Mucosa of stomach (tissue), 1 donor: ENCODE results near the gene TACO1.

Experiments used
- H3K27me3 ChIP-seq: one replicate; pipeline ENCODE4 v1.7.0; 2013; ENCODE audit warnings: mild to moderate bottlenecking, low read length; ENCODE audit not compliant: control insufficient read depth, insufficient read depth
- H3K36me3 ChIP-seq: one replicate; pipeline ENCODE4 v1.7.0; 2013; ENCODE audit warnings: low read length; ENCODE audit not compliant: control insufficient read depth, insufficient read depth
- H3K4me1 ChIP-seq: one replicate; pipeline ENCODE4 v1.7.0; 2013; ENCODE audit warnings: mild to moderate bottlenecking, low read length; ENCODE audit not compliant: control insufficient read depth, insufficient read depth
- H3K4me3 ChIP-seq: one replicate; pipeline ENCODE4 v1.7.0; 2013; ENCODE audit warnings: low read length
- H3K9ac ChIP-seq: one replicate; pipeline ENCODE4 v1.7.0; 2013; ENCODE audit warnings: mild to moderate bottlenecking, low read length, moderate library complexity
- H3K9me3 ChIP-seq: one replicate; pipeline ENCODE4 v1.7.0; 2013; ENCODE audit warnings: mild to moderate bottlenecking, low read length, moderate library complexity; ENCODE audit not compliant: control insufficient read depth
- donor health status: Pancreatic carcinoma.

TACO1 gene

GRCh38 chr17:63609816-63610573, 9.3 kb downstream of the TACO1 start:
- peaks cover 6% of the 10 kb centered on the region for H3K36me3 ChIP-seq
- H3K4me1 ChIP-seq: no peaks in the 10 kb centered on the region
- no peaks in the 10 kb centered on the region for H3K9me3 ChIP-seq
- no peak overlapping the region for H3K9ac ChIP-seq
- H3K4me3 ChIP-seq: no peak overlapping the region
- H3K27me3 ChIP-seq: no peaks in the 10 kb centered on the region

- H3K9me3 ChIP-seq: no peaks in the 10 kb centered on the region
- no peaks in the 10 kb centered on the region for H3K27me3 ChIP-seq
- no peak overlapping the region for H3K9ac ChIP-seq
- no peaks in the 10 kb centered on the region for H3K4me1 ChIP-seq
- no peak overlapping the region for H3K4me3 ChIP-seq
- peaks cover 5% of the 10 kb centered on the region for H3K36me3 ChIP-seq
Observed at GRCh38 chr17:63610854-63611253, 10.2 kb downstream of the TACO1 start.

GRCh38 chr17:63611354-63611753, 10.7 kb downstream of the TACO1 start:
- Histone ChIP-seq H3K4me1 (no peaks in the 10 kb centered on the region), H3K9me3 (no peaks in the 10 kb centered on the region), H3K27me3 (no peaks in the 10 kb centered on the region), H3K36me3 (no peaks in the 10 kb centered on the region), H3K4me3 (no peak overlapping the region), H3K9ac (no peak overlapping the region)

- Histone ChIP-seq H3K9ac (no peak overlapping the region), H3K4me3 (no peak overlapping the region), H3K4me1 (no peaks in the 10 kb centered on the region), H3K9me3 (no peaks in the 10 kb centered on the region), H3K27me3 (no peaks in the 10 kb centered on the region), H3K36me3 (no peaks in the 10 kb centered on the region)
Observed at GRCh38 chr17:63613663-63614062, 13.0 kb downstream of the TACO1 start.

GRCh38 chr17:63621229-63621683, 20.6 kb downstream of the TACO1 start:
- Histone ChIP-seq H3K4me3 (peak overlapping the region; percentile 15), H3K4me1 (peaks cover 6% of the 10 kb centered on the region), H3K27me3 (no peaks in the 10 kb centered on the region), H3K9ac (peak overlapping the region; percentile 56), H3K9me3 (no peaks in the 10 kb centered on the region), H3K36me3 (no peaks in the 10 kb centered on the region)

- Histone ChIP-seq H3K36me3 (no peaks in the 10 kb centered on the region), H3K27me3 (no peaks in the 10 kb centered on the region), H3K4me3 (peak within 1 kb of the TSS; percentile 15), H3K9ac (peak within 1 kb of the TSS; percentile 56), H3K4me1 (peaks cover 13% of the 10 kb centered on the region), H3K9me3 (no peaks in the 10 kb centered on the region)
Observed at GRCh38 chr17:63621684-63622573, 21.2 kb downstream of the TACO1 start, which contains the start of gene MAP3K3. Gene MAP3K3, plus strand, starts transcription at chr17:63622417. Its CDS starts 343 bp downstream, at chr17:63622760.

GRCh38 chr17:63622574-63623390, 22.1 kb downstream of the TACO1 start:
- Histone ChIP-seq H3K36me3 (no peaks in the 10 kb centered on the region), H3K4me1 (peaks cover 16% of the 10 kb centered on the region), H3K9me3 (no peaks in the 10 kb centered on the region), H3K9ac (peak overlapping the region; percentile 36), H3K4me3 (no peak overlapping the region), H3K27me3 (no peaks in the 10 kb centered on the region)

GRCh38 chr17:63623786-63624530, 23.3 kb downstream of the TACO1 start:
- no peaks in the 10 kb centered on the region for H3K36me3 ChIP-seq
- H3K4me3 ChIP-seq: no peak overlapping the region
- peak overlapping the region; percentile 36 for H3K9ac ChIP-seq
- H3K9me3 ChIP-seq: no peaks in the 10 kb centered on the region
- no peaks in the 10 kb centered on the region for H3K27me3 ChIP-seq
- peaks cover 19% of the 10 kb centered on the region for H3K4me1 ChIP-seq

GRCh38 chr17:63624531-63624880, 23.8 kb downstream of the TACO1 start:
- H3K9me3 ChIP-seq: no peaks in the 10 kb centered on the region
- H3K27me3 ChIP-seq: no peaks in the 10 kb centered on the region
- H3K36me3 ChIP-seq: no peaks in the 10 kb centered on the region
- H3K4me1 ChIP-seq: peaks cover 25% of the 10 kb centered on the region
- H3K9ac ChIP-seq: no peak overlapping the region
- H3K4me3 ChIP-seq: no peak overlapping the region

GRCh38 chr17:63626551-63627180, 26.0 kb downstream of the TACO1 start:
- Histone ChIP-seq H3K4me1 (peaks cover 21% of the 10 kb centered on the region), H3K9ac (no peak overlapping the region), H3K27me3 (no peaks in the 10 kb centered on the region), H3K36me3 (no peaks in the 10 kb centered on the region), H3K9me3 (no peaks in the 10 kb centered on the region), H3K4me3 (no peak overlapping the region)

- peaks cover 21% of the 10 kb centered on the region for H3K4me1 ChIP-seq
- no peak overlapping the region for H3K4me3 ChIP-seq
- no peaks in the 10 kb centered on the region for H3K36me3 ChIP-seq
- H3K27me3 ChIP-seq: no peaks in the 10 kb centered on the region
- no peaks in the 10 kb centered on the region for H3K9me3 ChIP-seq
- no peak overlapping the region for H3K9ac ChIP-seq
Observed at GRCh38 chr17:63629627-63630026, 28.9 kb downstream of the TACO1 start.
